ENCODE results near the gene BCL11B.

BCL11B gene

DNA sequence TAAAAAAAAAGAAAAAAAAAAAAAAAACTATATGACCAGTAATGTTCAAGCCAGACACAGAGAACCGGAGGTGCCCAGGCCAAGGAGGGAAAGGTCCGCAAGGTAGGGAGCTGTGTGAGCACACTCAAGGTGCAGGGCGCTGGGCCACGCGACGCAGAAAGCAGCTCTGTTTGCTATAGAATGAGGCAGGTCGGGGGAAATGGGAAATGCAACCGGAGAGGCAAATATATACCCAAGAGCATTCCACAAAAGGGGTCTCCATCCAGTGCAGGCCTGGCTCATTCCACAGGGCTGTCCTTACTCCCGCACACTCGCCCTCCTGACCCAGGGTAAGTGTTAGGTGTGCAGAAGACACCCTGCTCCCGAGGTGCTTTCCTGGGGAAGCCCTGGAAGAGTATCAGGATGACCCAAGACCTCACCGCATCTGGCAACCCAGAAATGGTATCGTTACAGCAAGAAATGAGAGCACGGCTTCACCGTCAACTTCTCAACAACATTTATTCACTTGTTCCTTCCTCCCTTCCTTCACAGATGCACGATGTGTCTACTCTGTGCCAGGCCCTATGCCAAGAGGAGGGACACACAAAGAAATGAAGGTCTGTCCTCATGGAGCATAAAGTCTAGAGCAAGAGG lies 86.4 kb downstream of the BCL11B start:
- TF ChIP-seq GATA3 (IDR thresholded peaks at IDR 0.05; ENCODE audit: low read depth, low read length) (no peak), GATA2 (IDR thresholded peaks at IDR 0.05; ENCODE audit: low read depth, low read length) (no peak)

- TF ChIP-seq GATA2 (IDR thresholded peaks at IDR 0.05; ENCODE audit: low read depth, low read length) (no peak), GATA3 (IDR thresholded peaks at IDR 0.05; ENCODE audit: low read depth, low read length) (no peak)
These were observed 88.3 kb downstream of the BCL11B start for GRCh38 chr14:99183716-99184115.

- no peak for TF ChIP-seq GATA2 (IDR thresholded peaks at IDR 0.05; ENCODE audit: low read depth, low read length)
- no peak for TF ChIP-seq GATA3 (IDR thresholded peaks at IDR 0.05; ENCODE audit: low read depth, low read length)
These were observed 88.7 kb downstream of the BCL11B start for GRCh38 chr14:99183311-99183710.

DNA sequence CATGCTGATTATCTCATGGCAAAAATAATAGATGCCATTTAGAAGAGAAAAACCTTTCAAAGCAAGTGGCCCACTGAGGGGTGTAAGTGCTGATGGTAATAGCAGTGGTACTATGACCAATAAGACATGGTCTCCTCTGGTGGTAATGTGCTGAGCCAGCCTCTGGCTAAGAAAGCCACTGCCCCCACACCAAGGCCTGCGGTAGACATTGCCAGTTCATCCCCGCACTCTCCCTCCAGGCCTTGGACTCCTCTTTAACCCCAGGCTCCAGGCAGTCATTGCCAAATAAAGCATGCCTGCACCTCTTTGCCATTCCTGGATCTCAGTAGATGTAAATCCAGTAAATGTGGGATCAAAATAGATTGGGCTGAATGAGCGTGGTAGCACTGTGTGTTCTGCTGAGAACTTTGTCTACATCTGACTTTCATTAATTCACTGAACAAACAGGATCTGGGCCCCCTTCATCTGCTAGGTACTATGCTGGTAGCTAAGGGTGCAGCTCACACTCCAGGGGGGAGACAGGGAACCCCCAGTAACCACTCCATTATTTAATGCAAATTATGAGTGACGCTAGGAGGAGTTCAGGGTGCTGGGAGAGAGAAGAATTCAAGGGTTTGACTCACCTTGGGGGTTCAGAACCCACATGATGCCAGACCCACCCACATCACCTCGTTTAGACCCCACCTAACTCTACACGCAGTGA lies 89.3 kb downstream of the BCL11B start:
- TF ChIP-seq GATA3 (IDR thresholded peaks at IDR 0.05; ENCODE audit: low read depth, low read length): no peak
- TF ChIP-seq GATA2 (IDR thresholded peaks at IDR 0.05; ENCODE audit: low read depth, low read length): no peak

DNA sequence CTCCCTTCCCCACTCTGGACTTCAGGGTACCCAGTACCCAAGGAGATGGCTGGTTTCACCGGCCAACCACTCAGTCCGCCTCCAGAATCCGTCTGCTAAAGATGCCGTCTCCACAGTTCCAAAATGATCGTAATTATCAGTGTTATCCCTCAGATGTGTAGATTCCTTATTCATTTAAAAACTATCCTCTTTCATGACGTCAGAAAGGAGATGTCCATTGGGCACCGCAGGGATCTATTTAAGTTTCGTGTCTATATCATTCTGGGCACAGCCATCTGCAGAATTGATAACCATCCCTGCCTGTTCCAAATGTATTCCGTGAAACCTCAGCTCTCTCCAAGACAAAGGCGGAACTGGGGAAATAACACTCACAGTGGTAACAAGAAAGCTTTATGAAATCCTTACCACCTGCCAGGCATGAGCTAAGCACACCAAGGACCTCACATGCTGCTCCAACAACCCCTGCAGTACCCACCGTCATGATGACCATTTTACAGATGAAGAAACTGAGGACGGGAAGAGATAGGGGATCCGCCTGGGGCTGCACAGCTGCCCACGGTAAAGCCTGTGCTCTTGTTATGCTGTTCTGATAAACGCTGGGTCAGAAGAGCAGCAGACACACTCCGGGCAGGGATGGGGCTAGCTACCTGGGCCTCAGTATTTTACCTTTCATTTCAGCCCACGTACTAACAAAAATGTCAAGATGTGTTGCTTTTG lies 90.0 kb downstream of the BCL11B start:
- TF ChIP-seq GATA3 (IDR thresholded peaks at IDR 0.05; ENCODE audit: low read depth, low read length): no peak
- no peak for TF ChIP-seq GATA2 (IDR thresholded peaks at IDR 0.05; ENCODE audit: low read depth, low read length)

- TF ChIP-seq GATA2 (IDR thresholded peaks at IDR 0.05; ENCODE audit: low read depth, low read length): no peak
These were observed 90.8 kb downstream of the BCL11B start for GRCh38 chr14:99181241-99181640.

- TF ChIP-seq GATA3 (IDR thresholded peaks at IDR 0.05; ENCODE audit: low read depth, low read length) (no peak), GATA2 (IDR thresholded peaks at IDR 0.05; ENCODE audit: low read depth, low read length) (no peak)
These were observed 92.1 kb downstream of the BCL11B start for GRCh38 chr14:99179946-99180345.

DNA sequence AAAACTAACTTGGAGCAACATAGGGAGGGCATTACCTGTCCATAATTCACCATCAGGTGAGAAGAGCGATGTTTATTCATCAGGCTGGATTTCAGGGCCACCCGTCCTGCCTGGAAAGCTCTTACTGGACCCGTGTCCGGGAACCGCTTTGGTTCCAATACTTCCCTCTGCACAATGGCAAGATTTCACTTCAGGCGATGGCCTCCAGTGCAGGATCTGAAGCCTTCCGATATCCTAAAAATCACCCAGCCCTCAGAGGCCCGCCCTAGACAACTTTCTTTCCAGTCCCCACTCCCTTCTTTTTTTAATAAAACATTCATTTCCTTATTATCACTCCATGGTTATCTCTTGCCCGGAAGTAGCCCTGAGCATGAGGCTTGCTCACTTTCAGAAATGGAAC lies 92.5 kb downstream of the BCL11B start:
- TF ChIP-seq GATA3 (IDR thresholded peaks at IDR 0.05; ENCODE audit: low read depth, low read length) (no peak), GATA2 (IDR thresholded peaks at IDR 0.05; ENCODE audit: low read depth, low read length) (no peak)

- TF ChIP-seq GATA2 (IDR thresholded peaks at IDR 0.05; ENCODE audit: low read depth, low read length) (no peak), GATA3 (IDR thresholded peaks at IDR 0.05; ENCODE audit: low read depth, low read length) (no peak)
These were observed 93.8 kb downstream of the BCL11B start for GRCh38 chr14:99177886-99178835.

- no peak for TF ChIP-seq GATA2 (IDR thresholded peaks at IDR 0.05; ENCODE audit: low read depth, low read length)
- TF ChIP-seq GATA3 (IDR thresholded peaks at IDR 0.05; ENCODE audit: low read depth, low read length): no peak
These were observed 94.8 kb downstream of the BCL11B start for GRCh38 chr14:99177046-99177655.

- no peak for TF ChIP-seq GATA2 (IDR thresholded peaks at IDR 0.05; ENCODE audit: low read depth, low read length)
- no peak for TF ChIP-seq GATA3 (IDR thresholded peaks at IDR 0.05; ENCODE audit: low read depth, low read length)
These were observed 95.6 kb downstream of the BCL11B start for GRCh38 chr14:99176156-99176945.

DNA sequence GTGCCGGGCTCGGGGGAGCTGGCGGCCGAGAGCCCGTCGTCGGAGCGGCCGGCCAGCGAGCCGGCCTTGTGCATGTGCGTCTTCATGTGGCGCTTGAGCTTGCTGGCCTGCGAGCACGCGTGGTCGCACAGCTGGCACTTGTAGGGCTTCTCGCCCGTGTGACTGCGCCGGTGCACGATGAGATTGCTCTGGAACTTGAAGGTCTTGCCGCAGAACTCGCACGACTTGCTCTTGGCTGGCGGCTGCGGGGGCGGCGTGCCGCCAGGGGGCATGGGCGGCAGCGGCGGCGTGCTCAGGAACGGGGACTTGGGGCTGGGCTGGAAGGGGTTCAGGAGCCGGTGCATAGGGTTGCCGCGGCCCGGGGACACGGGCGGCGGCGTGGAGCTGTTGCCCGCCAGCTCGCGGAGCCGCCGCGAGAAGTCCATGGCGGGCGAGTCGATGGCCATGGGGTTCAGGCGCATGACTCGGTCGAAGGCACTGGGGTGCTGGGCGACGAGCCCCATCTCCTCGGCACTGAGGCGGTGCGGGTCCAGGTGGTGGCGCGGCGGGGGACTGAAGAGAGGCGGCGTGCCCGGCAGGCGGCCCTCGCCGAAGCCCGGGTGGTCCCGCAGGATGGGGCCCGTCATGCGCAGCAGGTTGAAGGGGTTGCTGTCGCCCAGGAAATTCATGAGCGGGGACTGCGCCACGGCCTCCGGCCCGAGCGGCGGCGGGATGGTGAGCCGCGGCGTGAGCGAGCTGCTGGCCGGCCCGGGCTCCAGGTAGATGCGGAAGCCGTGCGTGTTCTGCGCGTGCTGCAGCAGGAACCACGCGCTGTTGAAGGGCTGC lies 96.5 kb downstream of the BCL11B start:
- TF ChIP-seq GATA2 (IDR thresholded peaks at IDR 0.05; ENCODE audit: low read depth, low read length) (no peak), GATA3 (IDR thresholded peaks at IDR 0.05; ENCODE audit: low read depth, low read length) (no peak)

Measured in SH-SY5Y (cell line).